Nephron (organoid): ENCODE results near the gene SERPINA3.
"Not testable (repeated sequence)": the region's sequence is repeated elsewhere in the genome, so short reads cannot be mapped to it uniquely, and the experiment has no call there.

Experiments used
- H3K27ac Mint-ChIP-seq, 3 experiments: 2 replicates each; pipeline ENCODE4 v1.8.0; 2020; ENCODE audit warnings: mixed read lengths in 3 of 3, mild to moderate bottlenecking in 2 of 3, moderate library complexity in 1 of 3
- H3K27me3 Mint-ChIP-seq: 2 replicates; pipeline ENCODE4 v1.8.0; 2021; ENCODE audit warnings: low read depth, mild to moderate bottlenecking, moderate library complexity, mixed read lengths
- H3K36me3 Mint-ChIP-seq: 2 replicates; pipeline ENCODE4 v1.8.0; 2020; ENCODE audit warnings: low read depth, mixed read lengths
- H3K4me1 Mint-ChIP-seq: 2 replicates; pipeline ENCODE4 v1.8.0; 2020; ENCODE audit warnings: mixed read lengths
- H3K4me3 Mint-ChIP-seq, 3 experiments: 2 replicates each; pipeline ENCODE4 v1.8.0; 2020; ENCODE audit warnings: mild to moderate bottlenecking in 3 of 3, mixed read lengths in 3 of 3, moderate library complexity in 2 of 3
- H3K9me3 Mint-ChIP-seq: 2 replicates; pipeline ENCODE4 v1.8.0; 2020; ENCODE audit warnings: mixed read lengths
- CTCF ChIP-seq, 3 experiments: fragments of 200-600 bp; sonication (generic); IDR thresholded peaks; one replicate each; pipeline ENCODE4 v1.5.0; 2021; ENCODE audit warnings: antibody characterized with exemption in 3 of 3; ENCODE audit not compliant: unreplicated experiment in 3 of 3

Gene SERPINA3

GRCh38 chr14:94635154-94635553 lies 23.0 kb downstream of the SERPINA3 start:
- Mint-ChIP-seq H3K27me3 (peaks cover 36% of the 10 kb centered on the region), H3K4me3 (no peak overlapping the region), H3K27ac (no peak overlapping the region), H3K9me3 (no peaks in the 10 kb centered on the region), H3K4me1 (no peaks in the 10 kb centered on the region), H3K36me3 (no peaks in the 10 kb centered on the region)
- no peak for TF ChIP-seq CTCF (IDR thresholded peaks at IDR 0.05; ENCODE audit: unreplicated experiment in 3 of 3)

GRCh38 chr14:94636744-94637412 lies 24.7 kb downstream of the SERPINA3 start:
- no peaks in the 10 kb centered on the region for H3K36me3 Mint-ChIP-seq
- H3K4me1 Mint-ChIP-seq: no peaks in the 10 kb centered on the region
- no peak overlapping the region for H3K27ac Mint-ChIP-seq
- H3K9me3 Mint-ChIP-seq: no peaks in the 10 kb centered on the region
- peaks cover 25% of the 10 kb centered on the region for H3K27me3 Mint-ChIP-seq
- H3K4me3 Mint-ChIP-seq: no peak overlapping the region
- TF ChIP-seq CTCF (IDR thresholded peaks at IDR 0.05; ENCODE audit: unreplicated experiment in 3 of 3): no peak

GRCh38 chr14:94637814-94638213 lies 25.6 kb downstream of the SERPINA3 start:
- not testable (repeated sequence) for H3K9me3 Mint-ChIP-seq, H3K4me1 Mint-ChIP-seq, H3K36me3 Mint-ChIP-seq
- Mint-ChIP-seq H3K27me3 (peaks cover 22% of the 10 kb centered on the region), H3K4me3 (peak overlapping the region in 1 of 3 experiments; percentile 15), H3K27ac (peak overlapping the region in 1 of 3 experiments; percentile 67)

GRCh38 chr14:94638339-94638738 lies 26.1 kb downstream of the SERPINA3 start:
- TF ChIP-seq CTCF (IDR thresholded peaks at IDR 0.05; ENCODE audit: unreplicated experiment in 3 of 3): no peak
- H3K4me3 Mint-ChIP-seq: peak overlapping the region in 1 of 3 experiments; percentile 15
- H3K4me1 Mint-ChIP-seq: no peaks in the 10 kb centered on the region
- H3K36me3 Mint-ChIP-seq: no peaks in the 10 kb centered on the region
- H3K9me3 Mint-ChIP-seq: no peaks in the 10 kb centered on the region
- H3K27ac Mint-ChIP-seq: peak overlapping the region in 1 of 3 experiments; percentile 67
- H3K27me3 Mint-ChIP-seq: peaks cover 22% of the 10 kb centered on the region

- Mint-ChIP-seq H3K9me3 (no peaks in the 10 kb centered on the region), H3K4me3 (no peak overlapping the region), H3K27ac (no peak overlapping the region), H3K27me3 (peaks cover 16% of the 10 kb centered on the region), H3K4me1 (no peaks in the 10 kb centered on the region), H3K36me3 (no peaks in the 10 kb centered on the region)
- no peak for TF ChIP-seq CTCF (IDR thresholded peaks at IDR 0.05; ENCODE audit: unreplicated experiment in 3 of 3)
Observed at GRCh38 chr14:94638961-94639817, 27.0 kb downstream of the SERPINA3 start.

GRCh38 chr14:94640721-94641631 lies 28.8 kb downstream of the SERPINA3 start:
- Mint-ChIP-seq H3K27me3 (peaks cover 19% of the 10 kb centered on the region), H3K9me3 (peaks cover 1% of the 10 kb centered on the region), H3K4me1 (no peaks in the 10 kb centered on the region), H3K36me3 (no peaks in the 10 kb centered on the region), H3K27ac (no peak overlapping the region), H3K4me3 (no peak overlapping the region)
- TF ChIP-seq CTCF (IDR thresholded peaks at IDR 0.05; ENCODE audit: unreplicated experiment in 3 of 3): no peak
